Uterus (tissue), 2 donors: ENCODE results near the gene AHCYL1.

Experiments used
- POLR2A ChIP-seq, 2 donors: fragments of 450-650 bp; IDR thresholded peaks; one replicate each; pipeline ENCODE4 v1.6.1; 2016; ENCODE audit warnings: antibody characterized with exemption in 2 of 2, mild to moderate bottlenecking in 1 of 2, moderate library complexity in 1 of 2
- TF ChIP-seq, protein P1 (sequence below), 4 experiments: fragments of 200-600 bp in 2 of 4; fragments of 450-650 bp in 2 of 4; sonication (generic) in 2 of 4; IDR thresholded peaks; one replicate each; pipeline ENCODE4 v1.5.1; 2016 to 2019; ENCODE audit warnings: antibody characterized with exemption in 4 of 4, mild to moderate bottlenecking in 2 of 4, moderate library complexity in 1 of 4

DNA sequence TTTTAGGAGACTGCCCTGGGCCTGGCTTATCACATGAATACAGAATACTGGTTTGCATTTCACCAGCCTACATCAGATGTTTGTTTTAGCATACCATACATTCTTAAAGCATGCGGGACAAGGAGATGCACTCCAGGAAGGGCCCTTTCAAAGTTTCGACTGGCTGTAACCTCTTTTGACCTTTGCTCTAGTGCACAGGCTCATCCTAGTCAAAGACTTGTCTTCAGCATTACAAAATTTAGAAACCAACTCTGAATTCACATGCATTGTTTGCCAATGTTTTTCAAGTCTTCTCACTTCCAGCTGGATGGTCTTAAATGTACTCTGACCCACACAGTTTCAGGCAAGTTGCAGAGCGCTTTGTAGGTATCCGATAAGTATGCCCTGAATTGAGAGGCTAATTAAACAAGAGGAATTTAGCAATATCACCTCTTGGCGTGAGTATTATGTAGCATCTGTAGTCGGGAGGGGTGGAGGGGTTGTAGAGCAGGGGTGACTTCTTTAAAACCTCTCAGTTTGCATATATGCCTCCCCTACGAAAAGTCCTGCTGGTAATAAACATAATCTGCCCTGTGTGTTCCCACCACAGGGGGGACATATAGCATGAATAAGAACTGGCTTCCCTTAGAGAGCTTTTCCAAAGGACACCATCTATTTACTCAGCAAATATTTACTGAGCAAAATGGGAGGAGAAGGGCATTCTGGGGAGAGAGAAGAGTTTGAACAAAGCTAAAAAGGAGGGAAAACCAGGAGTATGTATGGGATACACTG lies 24.4 kb upstream of the AHCYL1 start:
- TF ChIP-seq, protein P1, sequence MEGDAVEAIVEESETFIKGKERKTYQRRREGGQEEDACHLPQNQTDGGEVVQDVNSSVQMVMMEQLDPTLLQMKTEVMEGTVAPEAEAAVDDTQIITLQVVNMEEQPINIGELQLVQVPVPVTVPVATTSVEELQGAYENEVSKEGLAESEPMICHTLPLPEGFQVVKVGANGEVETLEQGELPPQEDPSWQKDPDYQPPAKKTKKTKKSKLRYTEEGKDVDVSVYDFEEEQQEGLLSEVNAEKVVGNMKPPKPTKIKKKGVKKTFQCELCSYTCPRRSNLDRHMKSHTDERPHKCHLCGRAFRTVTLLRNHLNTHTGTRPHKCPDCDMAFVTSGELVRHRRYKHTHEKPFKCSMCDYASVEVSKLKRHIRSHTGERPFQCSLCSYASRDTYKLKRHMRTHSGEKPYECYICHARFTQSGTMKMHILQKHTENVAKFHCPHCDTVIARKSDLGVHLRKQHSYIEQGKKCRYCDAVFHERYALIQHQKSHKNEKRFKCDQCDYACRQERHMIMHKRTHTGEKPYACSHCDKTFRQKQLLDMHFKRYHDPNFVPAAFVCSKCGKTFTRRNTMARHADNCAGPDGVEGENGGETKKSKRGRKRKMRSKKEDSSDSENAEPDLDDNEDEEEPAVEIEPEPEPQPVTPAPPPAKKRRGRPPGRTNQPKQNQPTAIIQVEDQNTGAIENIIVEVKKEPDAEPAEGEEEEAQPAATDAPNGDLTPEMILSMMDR (IDR thresholded peaks at IDR 0.05), result no peak
- no peak for TF ChIP-seq POLR2A (IDR thresholded peaks at IDR 0.05)
